NCI-H2196 treated with DMSO at 0.1 percent for 48 hours (cell line): ENCODE results near the gene ALDH4A1.
"Not testable (repeated sequence)": the region's sequence is repeated elsewhere in the genome, so short reads cannot be mapped to it uniquely, and the experiment has no call there.

Experiments
- DNase-seq: peaks from one replicate; lab custom pipeline; 2025; ENCODE audit not compliant: unreplicated experiment; lab: John Stamatoyannopoulos, UW

Gene ALDH4A1

DNA sequence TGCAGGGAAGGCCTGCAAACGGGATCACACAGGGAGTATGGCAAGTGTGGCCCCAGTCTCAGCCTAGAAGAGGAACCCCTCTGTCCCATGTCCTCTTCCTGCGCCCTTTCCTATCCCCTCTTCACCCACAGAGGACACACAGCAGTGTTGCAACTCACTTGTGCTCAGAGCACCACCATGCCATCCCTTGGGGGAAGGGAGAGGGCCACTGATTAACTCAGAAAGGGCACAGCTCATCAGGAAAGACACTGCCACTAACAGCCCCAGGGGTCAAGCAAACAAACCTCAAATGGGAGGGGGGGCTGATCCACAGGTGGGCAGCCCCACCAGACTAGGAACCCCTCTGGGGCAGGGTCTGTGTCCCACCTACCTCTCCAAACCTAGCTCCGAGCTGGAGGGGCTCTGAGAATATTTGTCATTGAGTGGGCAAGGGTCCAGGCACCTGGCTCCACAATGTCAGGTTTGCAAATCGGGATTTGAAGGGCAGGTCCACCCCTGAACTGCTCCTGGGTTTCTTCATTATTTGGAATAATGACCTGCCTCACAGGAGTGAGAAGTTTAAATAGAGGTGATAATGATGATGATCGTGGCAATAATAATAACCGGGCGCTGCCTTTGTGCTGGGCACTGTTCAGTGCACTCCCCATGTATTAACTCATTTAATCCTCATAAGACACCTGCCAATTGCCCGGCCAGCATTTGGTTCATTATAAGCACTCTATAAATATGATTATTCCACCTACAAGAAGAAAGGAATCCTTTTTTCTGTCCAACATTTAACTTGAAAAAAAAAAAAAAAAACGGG is 1.0 kb downstream of the ALDH4A1 start:
- no peak for DNase-seq

DNA sequence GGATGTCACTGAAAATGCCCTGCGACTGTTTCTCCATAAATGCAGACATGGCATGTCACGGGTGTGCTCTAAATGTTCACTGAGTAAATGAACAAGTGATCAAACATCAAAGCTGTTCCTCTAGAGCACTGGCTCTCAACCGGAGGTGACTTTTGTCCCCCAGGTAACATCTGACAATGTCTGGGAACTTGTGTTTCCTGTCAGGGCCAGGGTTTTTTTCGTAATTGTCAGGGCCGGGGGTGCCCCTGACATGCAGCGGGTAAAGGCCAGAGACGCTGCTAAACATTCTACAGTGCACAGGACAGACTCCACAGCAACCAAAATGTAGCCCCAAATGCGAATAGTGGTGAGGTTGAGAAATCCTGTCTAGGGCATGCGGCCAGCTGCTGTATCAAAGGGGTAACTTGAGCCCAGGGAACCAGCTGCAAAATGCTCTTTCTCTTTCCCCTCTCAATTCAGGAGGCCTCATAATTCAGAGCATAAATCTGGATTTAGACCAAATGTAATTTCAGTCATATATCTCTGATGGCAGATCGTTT is 2.0 kb downstream of the ALDH4A1 start:
- DNase-seq = no peak

DNA sequence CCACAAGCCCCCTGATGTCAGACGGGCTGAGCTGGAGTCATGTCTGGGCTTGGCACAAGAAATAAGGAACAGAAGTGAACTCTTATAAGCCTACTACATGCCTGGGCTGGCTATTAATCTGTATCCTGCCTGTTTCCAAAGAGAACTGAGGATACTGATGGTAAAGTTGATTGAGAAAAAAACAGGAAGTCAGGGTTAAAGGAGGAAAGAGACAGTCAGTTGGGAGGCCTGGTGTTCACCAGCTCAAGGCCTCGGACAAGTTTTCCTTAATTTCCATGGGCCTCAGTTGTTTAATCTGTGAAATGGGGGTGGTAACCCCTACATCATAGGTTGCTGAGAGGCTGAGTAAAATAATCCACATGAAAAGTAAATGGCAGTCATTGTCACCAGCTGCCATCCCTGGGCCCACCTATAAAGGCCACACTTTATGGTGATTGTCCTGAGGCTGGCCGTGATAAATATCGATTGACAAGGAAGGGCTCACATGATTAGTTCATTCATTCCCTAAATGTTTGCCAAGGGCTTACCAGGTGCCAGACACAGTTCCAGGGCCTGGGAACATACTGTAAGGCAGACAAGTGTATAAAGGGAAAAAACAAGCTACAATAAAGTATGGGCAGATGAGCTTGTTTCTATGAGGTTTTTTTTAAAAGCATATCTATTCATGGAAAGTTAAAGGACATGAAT is 2.8 kb downstream of the ALDH4A1 start:
- no peak for DNase-seq

DNA sequence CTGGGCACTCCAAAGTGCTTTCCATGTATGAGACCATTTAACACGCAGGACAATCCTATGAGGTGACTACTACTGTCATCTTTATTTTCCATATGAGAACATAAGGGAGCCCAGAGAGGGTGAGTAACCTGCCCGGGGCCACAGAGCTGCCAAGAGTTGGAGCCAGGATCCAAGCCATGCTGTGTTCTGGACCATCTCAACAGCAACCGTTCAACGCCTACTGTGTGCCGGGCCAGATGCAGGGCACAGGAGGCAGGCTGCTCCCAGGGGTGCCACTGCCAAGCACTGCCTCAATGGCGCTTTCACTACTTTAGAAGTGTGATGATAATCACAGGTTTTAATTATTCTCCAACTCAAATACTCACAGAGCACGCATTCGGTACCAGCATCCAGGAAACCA is 3.8 kb downstream of the ALDH4A1 start:
- DNase-seq = no peak

DNA sequence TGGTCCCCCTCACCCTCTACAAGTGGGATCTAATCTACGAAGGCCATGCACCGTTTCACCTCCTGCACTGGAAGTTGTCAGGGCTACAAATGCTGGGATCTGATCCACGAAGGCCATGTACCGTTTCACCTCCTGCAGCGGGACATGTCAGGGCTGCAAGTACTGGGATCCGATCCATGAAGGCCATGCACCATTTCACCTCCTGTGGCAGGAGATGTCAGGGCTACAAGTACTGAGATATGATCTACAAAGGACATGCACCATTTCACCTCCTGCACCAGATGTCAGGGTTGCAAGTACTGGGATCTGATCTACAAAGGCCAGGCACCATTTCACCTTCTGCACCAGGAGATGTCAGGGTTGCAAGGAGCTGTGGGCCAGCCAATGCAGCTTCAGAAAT is 7.0 kb downstream of the ALDH4A1 start:
- DNase-seq = no peak

DNA sequence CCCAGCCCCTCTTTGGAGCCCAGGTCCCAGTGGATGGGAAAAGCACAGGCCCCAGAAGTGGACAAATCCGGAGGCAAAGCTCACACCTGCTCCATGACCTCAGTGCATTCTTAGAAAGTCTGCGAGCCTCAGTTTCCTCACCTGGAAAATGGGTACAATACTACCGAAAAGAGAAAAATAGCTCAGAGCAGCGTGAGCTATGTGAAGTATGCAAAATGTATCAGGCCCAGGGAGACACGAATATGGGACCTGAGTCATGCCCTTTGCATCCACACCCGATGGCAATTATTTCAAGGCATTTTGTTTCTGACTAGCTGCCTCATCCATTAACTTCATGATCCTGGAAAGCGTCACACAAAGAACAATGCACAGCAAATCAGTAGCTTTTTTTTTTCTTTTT is 9.2 kb downstream of the ALDH4A1 start:
- no peak for DNase-seq

DNA sequence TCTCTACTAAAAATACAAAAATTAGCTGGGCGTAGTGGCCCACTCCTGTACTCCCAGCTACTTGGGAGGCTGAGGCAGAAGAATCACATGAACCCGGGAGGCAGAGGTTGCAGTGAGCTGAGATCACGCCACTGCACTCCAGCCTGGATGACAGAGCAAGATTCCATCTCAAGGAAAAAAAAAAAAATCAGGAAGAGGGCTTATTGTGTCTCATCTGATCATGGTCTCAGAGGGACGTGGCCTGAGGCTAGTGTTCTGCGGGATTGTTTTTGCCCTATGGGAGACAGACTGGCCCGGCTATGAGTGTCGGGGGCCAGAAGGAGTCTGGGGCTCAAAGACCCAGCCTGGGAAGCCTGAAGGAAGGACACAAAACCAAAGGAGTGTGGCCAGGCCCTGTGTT is 10.5 kb downstream of the ALDH4A1 start:
- not testable (repeated sequence) for DNase-seq

DNA sequence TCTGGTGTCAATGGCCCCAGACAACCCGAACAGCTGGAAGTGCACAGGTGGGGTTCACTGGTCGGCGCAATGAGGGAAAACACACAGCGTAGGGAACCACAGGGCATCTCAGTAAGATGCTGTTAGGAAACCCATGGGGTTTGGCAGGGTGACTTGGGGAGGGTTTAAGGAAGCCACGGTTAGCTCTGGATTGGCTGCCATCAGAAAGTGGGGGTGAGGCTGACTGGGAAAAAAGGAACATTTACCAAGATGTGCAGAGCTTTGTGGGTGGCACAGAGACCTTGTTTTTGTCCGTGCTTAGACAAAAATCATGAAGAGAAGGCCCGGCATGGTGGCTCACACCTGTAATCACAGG is 11.0 kb downstream of the ALDH4A1 start:
- no peak for DNase-seq

DNA sequence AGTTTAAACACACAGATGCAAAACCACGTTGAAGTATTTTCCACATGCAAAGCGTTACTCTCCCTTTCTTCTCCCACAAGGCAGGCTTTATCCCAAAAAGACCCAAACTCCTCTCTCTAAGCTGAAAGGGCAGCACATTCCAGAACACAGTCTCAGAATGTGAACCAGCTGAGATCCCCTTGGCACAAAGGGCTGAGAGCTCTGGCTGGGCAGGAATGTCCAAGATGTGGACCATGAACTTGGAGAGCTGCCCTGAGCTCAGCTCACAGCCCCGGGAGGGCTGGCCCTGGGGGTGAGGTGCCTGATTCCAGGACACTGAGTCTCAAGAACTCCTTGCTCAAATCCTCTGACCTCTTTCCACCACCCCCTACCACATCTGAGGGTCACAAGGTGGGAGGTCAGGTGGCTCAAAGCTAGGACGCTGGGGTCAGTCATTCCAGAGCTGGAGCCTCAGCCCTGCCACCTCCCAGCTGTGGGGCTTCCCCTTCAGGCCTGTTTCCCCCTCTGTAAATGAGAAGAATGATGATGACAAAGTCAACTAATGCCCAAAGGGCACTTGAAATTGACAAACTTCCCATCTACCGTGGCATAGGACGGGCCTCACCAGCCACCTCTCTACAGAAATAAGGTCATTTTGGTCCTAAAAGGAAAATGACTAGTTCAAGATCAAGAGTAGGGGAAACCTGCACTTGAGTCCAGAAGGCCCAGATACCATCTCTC is 11.5 kb downstream of the ALDH4A1 start:
- no peak for DNase-seq

DNA sequence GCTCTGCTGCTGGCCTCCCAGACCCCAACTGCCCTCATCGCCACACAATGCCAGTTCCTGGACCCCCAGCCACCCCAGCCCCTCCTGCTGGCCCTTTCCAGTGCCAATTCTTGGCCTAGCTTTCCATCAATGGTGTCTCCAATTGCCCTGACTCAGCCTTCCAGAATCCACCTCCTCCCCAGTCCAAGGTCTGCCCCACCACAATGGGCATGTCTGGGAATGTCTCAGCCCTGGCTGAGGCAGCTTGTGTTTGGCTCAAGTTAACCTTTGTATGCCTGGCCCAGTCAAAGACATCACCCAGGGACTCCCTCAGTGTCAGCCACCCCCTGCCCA is 16.4 kb downstream of the ALDH4A1 start:
- no peak for DNase-seq

DNA sequence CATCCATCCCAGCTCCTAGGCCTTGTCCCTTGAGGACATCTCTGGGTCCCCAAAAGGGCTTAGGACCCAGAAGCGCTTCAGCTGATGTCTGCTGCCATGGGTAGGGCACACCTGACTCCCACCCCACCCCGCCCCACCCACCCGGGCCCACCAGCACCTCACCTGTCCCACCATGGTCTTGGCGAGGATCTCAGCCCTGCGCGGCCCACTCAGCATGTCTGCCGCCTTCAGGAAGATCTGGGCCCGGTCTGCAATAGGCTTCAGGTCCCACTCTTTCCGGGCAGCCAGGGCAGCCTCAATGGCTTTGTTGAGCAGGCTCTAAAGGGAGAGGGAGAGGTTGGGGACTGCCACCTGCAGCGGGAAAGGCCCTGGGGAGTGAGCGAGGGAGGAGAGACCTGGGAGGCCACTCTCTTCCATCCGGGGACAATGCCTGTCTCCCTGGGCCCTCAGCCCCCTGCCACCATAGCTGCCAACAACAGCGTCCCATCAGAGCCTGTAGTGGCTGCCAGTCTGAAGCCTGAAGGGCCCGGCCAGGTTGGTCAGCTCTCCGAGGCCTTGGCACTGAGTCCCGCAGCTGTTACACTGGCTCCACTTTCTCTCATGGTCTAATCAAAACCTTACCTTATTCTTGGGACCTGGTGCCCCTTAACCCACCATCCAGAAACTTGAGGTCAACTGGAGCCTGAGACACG is 16.9 kb downstream of the ALDH4A1 start:
- DNase-seq = no peak

DNA sequence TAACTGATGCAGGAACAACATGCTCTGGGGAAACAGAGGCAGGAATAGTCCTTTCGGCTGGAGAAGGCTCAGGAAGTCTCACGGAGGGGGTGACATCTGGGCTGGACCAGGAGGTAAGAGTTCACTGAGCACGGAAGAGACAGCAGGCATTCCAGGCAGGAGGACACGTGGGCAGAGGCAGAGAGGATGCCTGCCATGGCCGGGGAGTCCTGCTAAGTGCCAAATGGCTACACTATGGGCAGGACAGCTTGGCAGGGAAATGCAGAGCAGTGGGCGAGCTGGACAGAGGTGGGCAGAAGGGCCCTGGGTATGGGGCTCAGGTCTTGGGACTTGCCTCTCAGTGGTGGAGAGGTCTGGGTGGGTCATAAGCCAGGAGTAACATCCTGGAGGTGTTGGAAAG is 17.6 kb downstream of the ALDH4A1 start:
- no peak for DNase-seq

DNA sequence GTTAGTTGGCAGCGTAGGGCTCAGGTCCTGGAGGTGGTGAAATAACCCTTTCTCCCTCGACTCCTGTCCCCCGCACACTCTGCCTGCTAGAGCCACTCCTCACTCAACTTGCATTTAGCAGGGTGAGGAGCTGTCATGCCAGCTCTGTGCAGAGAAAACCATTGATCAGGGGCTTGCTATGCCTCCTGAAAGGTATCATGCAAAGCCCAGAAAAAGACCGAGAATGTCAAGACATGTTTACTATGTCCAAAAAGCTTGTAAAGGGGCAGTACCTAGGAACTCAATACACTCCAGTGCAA is 18.0 kb downstream of the ALDH4A1 start:
- no peak for DNase-seq

DNA sequence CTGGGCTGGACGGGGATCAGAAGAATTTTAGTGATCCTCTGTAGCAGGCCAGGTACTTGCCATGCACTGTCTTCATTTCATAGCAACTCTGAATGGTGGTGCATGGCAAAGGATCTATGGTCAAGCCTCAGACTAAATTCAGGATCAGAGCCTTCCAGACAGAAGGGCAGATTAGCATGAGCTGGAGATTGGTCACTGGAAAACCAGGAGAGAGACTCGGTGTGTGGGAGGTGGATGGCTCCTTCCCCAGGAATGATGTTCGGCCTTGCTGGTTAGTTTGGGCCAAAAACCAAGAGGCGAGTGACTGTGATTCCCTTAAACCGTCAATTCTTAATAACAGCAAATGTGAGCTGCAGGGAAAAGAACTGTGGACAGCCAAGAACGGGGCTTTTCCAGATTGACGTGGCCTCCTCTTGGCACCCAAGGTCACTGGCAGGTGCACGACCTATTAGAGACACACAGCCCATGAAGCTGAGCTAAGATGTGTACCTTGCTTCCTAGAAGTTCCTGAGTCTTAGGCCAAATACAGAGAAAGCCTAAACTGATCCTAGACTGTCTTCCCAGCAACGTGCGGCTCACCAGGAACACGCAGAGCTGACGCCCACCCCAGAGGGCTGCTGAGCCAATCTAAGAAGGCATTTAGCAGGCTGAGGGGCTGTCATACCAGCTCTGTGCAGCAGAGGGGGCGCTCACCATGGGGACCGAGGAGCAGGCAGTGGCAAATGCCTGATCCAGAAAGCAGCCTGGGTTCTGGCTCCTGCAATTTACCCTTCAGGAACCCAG is 18.5 kb downstream of the ALDH4A1 start:
- no peak for DNase-seq

DNA sequence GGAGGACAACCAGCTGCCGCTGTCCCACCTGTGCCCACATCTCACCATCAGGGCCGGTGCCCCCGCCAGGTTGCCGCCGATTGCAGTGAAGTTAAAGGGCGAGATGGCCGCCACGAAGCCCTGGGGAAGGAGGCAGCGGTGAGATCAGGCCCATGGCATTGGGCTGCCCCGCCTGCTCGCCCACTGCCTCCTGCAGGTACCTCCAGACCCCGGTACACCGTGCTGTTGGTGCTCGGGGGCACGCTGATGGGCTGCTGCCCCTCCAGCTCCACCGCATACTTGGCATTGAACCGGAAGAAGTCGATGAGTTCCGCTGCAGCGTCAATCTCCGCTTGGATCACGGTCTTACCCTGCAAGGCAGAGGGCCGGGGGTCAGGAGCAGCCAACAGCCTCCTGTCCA is 19.3 kb downstream of the ALDH4A1 start:
- DNase-seq = no peak

DNA sequence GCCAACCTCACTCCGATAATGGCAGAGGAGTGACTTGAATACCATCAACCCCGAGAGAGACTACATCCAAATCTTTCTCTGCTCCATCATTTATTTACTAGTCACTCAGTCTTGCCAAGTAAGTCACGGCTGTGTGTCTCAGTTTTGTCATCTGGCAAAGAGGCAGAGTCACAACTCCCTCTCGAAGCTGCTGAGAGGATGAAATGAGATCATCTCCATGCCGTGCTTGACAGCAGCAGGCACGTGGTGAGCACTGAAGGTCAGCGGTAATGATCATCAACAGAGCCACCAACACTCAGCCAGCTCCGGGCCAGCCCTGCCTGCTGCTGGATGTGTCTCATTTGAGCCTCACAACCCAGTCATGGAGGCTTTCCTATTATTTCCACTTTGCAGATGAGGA is 19.9 kb downstream of the ALDH4A1 start:
- no peak for DNase-seq

DNA sequence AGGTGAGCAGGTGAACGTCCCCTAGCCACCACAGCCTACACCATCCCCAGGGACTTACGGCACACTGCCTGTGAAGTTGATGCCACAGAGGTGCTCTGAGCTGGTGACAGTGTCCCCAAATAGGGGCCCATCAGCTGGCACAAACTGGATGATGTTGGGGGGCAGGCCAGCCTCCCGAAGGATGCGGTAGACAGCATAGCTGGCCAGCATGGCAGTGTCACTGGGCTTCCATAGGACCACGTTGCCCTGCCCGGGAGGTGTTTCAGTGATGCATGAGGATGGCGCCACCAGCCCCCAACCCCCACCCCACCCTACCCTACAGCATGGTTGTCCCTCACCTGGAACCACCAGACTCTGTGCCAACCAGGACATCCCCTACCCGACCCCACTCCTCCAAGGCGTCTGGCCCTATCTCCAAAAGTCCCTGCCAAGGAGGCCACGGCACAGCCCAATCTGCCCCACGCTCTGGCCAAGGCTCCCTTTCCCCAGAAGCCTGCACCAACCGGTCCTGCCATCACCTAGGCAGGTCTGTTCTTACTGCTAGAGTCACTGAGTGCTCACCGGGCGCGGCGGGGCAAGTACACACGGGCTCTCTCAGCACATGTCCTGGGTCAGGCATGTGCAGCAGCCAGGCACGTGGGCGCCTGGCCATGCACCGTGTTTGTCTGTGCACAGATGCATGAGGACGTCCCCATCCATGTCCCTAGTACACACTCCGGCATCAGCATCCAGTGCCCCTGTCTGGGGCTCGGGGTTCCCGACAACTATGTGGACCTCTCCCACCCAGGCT is 20.5 kb downstream of the ALDH4A1 start:
- no peak for DNase-seq

DNA sequence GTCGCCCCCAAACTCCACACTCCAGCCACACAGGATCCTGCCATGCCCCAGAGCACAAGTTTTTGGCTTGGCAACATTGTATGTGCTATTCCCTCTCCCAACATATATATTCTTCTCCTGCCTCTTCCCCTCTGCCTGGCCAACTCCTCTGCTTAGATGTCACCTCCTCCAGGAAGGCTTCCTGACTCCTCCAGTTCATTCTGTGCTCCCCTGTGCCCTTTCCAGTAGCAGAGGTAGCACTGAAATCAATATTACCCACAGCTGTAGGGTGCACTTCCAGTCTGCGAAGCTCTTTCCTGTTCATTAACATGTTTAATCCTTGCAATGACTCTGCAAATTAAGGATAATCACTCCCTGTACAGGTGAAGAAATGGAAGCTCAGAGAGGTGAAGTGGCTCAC is 21.2 kb downstream of the ALDH4A1 start:
- no peak for DNase-seq

DNA sequence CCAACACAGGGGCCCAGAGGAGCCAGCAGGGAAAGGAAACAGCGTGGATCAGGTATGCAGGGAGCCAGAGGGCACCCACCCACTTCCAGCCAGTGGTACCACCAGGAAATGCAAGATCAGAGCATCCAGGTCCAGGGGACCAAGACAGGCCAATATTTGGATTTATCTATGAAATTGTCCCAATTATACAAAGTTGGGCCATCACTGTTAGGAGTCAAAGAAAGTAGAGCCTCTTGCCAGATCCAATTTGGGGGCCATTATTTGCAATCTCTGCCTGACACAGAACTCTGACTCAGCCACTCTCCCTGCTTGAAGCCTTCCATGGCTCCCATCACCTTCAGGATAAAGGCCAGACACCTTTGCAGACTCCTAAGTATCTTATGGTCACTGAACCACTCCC is 21.8 kb downstream of the ALDH4A1 start:
- no peak for DNase-seq

DNA sequence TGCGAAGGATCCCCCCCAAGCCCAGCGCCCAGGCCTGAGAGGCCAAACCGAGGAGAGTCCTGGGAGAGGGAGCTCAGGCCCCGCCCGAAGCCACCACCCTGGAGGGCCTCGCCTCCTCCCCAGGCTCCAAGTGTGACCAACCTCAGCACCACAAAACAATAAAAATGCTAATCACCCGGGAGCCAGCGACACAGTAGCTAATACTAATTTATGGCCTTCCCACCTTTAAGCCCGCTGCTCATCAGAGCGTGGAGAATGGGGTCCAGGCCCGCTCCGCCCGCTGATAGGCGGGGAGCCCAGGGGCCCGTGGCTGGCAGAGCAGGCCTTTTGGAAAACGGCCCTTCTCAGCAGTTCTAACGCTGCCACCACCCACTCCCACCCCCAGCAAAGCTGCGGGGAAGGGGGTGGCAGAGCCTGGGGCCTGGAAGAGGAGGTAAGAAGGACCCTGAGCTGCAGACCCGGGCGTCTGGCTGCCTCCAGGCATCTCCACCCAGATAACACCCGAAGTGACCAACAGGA is 22.5 kb downstream of the ALDH4A1 start:
- DNase-seq = no peak
